DMS153 treated with DMSO at 0.1 percent for 48 hours (cell line): Measurements from ENCODE around the gene DCAF5.
A peak's percentile ranks its signal among the peaks of the same experiment; 100 is the strongest.
"Not testable (repeated sequence)": the region's sequence is repeated elsewhere in the genome, so short reads cannot be mapped to it uniquely, and the experiment has no call there.

ENCODE experiments used
- DNase-seq: peaks from one replicate; lab custom pipeline; 2025; ENCODE audit not compliant: unreplicated experiment; lab: John Stamatoyannopoulos, UW

The DCAF5 gene

DNA sequence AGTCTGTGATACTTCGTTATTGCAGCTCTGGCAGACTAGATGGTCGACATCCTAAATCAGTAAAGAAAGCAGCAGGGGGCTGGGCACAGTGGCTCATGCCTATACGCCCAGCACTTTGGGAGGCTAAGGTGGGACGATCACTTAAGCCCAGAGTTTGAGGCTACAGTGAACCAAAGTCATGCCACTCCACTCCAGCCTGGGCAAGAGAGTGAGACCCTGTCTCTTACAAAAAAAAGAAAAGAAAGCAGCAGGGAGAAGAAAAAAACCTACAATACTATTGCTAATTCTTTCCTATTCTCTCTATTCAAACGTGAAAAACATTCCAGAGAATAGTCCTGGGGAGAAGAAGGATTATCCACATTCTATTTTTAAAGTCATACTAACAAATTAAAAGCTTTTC, 79.5 kb downstream of the DCAF5 start:
- no peak for DNase-seq

DNA sequence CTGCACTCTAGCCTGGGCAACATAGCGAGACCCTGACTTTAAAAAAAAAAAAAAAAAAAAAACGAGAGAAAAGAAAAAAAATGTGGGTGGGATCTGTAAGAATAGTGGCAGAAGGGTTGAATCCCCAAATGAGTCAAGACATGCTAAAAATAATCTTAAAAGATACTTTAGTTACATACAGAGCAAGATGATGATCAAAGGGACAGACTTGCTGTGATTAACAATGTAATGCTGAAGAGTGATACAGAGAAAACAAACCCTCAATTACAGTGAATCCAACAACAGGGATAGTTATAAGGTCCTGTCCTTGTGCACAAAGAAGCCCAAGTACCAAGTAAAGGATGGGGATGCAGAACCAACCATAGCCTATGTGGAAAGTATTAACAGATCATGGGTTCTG, 80.3 kb downstream of the DCAF5 start:
- no peak for DNase-seq

DNA sequence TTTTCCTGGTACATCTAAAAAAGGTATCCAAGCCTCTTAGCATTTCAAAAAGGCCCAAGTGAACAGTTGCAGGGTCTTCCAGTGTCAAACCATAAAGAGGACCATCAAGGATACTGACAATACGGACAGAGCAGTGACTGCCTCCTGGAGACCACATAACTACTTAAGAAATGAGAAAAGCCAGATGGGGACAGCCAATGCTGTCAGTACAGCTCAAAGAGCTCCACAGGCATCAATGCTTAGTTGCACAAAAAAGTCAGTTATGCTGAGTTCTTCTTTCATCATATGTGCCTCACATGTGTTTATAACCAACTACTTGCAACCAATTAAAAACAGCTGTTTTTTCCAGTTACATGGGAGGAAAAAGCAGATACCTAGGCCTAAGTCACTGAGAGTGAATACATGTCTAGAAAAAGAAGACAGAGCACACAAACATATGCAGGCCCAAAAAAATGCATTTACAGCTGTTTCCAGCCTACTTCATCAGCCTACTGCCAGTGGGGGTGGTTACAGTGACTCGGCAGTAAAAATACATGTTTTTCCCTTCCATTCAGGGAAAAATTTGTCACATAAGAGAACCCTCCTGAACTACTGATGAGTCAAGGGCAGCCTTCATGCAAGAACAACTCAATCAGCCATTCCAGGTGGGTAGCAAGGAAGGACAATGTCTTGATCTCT, 84.0 kb downstream of the DCAF5 start:
- DNase-seq: no peak

DNA sequence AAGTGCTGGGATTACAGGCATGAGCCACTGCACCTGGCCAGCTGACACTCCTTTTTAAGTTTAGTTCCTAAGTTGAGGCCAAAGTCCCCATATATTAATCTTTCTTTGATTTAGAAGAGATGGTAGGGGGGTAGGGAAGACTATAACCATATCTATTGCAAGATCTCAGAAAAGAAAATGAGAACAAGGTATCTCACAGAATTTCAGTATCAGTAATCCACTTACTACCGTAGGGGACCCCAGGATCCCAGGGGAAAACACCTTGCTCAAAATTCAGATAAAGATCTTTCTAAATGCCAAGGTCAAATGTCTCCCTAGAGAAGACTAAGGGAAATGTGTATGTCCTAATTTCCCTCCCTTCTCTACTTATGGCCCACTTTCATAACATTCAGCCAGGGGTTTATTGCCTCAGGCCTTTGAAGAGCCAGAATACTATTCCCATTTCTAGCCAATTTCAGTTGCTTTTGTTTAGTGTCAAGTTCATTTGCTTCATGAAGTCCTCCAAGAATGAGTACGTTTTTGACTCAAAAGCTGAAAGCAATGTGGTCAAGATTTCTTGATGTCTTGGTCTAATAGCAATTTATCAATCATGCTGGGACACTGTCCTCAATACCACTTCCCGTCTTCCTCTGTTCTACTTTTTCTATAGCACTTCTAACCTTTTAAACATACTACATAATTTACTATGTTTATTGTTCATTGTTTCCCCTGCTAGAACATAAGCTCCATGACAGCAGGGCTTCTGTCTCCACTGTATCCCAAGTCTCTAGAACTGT, 86.3 kb downstream of the DCAF5 start:
- no peak for DNase-seq

DNA sequence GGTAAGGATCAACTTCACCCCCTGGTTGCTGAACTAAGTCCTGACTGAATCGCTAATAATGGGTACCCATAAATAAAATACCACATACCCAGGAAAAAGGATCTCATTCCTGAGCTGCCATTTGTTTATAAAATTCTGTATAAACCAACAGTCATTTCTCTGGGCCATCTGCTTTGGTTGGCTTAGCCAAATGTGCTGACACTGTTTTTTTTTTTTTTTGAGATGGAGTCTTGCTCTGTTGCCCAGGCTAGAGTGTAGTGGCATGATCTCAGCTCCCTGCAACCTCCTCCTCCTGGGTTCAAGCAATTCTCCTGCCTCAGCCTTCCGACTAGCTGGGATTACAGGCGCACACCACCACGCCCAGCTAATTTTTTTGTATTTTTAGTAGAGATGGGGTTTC, 87.0 kb downstream of the DCAF5 start:
- not testable (repeated sequence) for DNase-seq

DNA sequence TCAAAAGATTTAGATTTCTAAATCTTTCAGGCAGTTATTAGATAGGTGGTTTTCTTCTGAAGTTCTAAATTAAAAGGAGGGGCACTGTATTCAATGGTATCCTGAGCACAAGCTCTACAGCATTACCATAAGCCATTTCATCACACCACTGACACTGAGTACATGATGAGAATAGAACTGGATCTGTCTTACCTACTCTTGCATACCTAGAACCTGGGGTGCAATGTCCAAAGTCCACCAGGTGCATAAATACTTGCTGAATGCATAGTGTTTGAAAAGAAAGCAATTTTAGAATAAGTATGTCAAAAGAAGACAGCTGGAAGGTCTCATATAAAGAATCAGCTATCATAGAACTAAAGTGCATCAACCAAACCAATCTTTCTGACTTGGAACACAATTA, 88.3 kb downstream of the DCAF5 start:
- no peak for DNase-seq

DNA sequence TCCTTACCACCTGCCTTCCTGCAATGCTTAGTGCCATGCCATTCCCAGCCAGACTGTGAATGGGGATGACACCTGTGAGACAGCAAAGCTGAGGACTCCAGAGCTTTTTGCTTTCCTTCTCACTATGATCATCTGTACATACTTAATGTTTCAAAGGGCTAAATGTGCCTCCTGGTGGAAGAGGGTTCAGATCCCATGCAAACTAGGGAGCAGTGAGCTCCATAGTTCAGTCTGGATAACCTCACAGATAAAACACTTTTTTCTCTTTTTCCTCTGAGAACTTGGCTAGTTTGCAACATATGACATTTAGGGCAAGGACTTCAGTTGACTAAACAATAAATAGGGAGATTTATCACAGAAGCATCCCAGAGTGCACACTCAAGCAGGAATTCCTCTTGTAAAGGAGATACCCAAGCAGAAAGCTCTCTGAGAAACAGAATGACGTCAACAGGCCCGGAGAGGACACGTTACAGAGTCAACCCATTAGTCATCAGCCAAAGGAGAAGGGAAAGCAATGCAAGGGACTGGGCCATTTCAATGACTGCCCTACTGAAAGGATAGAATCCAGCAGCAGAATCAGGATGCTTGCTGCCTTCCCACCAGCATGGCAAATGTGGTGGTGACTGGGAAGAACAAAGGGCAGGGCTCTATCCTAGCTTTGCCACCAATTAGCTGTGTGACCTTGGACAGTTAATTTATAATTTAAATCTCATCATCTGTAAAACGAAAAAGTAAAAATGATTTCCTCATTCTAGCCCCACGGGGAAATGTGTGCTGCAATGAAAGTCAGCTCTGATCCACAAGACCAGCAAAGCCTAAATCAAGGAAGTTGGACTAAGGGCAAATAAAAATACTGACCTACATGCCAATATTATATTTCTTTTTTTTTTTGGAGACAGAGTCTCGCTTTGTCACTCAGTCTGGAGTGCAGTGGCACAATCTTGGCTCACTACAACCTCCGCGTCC, 93.0 kb downstream of the DCAF5 start:
- DNase-seq: no peak

DNA sequence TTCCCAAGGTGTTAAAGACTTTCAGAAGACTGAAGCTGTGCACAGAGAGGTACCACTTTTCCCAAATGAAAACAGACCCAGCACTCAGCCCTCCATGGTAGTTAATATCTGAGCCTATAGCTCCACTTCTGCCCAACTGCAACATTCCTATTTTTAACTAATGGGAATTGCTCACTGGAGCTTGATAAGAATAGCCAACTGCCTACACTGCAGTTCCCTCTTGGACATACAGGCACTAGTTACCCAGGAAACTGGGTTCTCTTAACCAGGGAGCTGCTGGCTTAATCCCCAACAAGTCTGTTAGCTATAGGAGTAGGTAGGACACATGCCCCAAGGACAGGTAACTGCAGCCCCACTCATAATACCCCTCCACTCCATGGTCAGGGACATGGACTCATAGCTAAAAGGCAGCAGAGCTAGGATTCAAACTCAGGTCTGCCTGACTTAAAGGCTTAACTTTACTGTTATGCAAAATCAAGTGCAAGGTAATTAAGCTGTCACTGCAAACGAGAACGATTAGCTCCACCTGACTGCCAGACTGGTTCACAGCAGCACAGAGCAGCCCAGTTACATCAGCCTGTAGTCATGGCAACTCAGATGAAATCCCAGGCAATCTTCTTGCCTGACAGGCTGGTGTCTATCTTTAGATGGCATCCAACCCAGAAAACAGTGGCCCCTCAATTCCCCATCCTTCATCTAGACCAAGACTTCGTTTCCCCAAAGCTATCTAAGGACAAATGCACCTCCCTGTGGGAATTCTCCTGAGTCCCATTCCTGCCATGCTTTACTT, 96.7 kb downstream of the DCAF5 start:
- DNase-seq: no peak

DNA sequence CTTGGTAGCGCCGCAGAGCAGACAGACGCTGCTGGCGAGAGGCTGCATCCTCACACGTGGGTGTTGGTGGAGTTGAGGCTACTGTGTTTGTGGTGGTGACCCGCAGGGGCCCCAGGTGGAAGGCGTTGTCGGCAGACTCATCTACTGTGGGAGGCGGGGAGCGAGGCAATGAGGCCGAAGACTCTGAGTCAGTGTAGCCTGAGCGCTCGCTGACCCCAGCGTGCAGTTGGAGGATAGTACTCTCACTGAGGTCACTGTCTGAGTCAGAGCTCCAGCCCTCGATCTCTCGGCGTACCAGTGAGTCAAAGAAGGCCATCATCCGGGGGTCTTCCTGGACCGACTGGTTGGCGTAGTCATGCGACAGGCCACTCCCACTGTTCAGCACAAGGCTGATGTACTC, 97.8 kb downstream of the DCAF5 start:
- no peak for DNase-seq

DNA sequence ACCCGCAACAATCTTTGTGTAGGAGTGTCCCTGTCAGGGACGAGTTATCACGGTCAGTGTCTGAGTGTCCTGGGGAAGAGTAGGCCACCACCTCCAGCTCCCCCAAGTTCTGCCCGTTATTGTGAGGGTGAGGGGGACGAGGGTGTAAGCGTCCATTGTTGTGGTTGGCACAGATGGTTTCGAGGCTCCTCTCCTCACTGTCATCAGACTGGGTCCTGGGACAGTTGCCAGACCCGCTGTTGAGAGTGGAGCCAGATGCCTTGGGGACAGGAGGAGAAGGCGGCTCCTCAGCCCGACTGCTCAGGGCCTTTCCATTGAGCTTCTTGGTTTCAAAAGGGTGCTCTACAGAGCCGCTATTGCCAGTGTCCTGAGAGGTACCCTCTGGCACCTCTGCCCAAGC, 98.9 kb downstream of the DCAF5 start:
- no peak for DNase-seq

DNA sequence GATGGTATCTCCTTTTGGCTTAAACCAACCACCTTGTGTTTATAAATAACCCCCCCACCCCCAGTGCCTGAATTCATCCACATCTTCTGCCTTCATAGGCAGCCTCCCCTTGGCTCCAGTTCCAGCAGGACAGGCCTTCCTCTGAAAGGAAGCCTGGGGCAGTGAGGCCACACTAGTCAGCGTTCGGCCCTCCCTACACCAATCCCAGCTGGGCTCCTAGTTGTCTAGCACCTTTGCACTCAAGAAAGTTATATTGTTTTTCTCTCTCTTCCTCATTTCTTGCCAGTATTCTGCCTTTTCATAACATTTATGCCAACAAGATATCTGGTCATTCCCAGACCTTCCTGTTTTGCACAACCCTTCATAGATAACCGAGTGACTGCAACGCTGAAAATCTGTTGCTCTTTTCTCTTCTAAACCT, 100.7 kb downstream of the DCAF5 start:
- no peak for DNase-seq

DNA sequence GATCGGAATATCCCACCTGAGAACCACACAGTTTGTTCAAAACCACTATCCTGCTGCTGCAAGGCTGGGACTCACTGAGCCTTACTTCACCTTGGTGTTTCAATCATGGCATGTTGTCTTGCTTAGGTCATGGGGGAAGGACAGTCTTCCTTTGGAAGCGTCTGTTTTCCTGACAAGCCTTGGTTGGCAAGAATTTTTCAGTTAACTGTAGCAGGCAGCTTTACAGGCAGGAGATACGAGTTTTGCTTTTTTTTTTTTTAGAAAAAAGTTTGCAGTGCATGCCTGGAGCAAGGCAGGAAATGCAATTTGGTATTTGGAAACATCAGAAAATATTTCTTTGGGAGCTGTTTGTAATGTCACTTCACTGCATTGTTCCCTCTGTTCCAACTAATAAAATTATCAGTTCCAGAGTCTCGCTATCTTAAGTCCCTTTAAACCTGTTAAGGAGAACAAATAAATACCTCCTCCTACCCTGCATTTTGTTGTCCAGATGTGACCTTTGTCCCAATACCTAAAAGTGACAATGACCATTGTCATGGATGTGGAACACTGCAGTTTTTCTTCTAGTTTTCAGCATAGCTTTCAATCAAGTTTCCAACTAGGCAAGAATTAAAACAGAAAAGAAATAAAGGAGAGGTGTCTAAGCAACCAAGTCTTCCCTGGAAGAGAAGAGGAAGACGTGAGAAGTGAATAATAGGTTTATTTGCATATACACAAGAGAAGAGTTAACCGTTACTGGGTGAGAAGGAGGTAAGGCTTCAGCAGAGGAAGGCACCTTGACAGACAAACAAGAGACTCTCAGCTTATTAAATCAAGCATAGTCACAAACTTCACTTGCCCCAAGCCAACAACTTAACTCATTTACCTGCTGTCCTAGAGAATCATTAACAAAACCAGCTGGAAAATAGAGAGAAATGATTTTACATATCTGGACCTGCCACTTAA, 102.4 kb downstream of the DCAF5 start:
- no peak for DNase-seq

DNA sequence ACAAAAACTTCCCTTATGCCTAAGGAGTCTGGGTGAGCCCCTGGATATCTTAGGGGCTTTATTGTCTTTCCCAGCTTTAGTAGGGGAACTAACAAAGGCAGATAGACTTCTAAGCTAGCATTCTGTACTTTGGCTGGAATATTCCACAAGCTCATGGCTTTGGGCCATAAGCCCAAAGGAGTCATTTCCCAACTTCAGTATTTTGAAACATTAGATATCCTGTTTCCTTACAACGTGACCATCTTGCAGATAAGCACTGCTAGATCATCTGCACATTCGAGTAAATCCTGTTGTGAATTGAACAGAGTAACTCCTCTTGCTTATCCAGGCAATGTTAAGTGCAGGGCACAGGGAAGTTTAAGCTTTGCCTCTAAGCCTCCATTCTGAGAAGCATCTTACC, 103.2 kb downstream of the DCAF5 start:
- no peak for DNase-seq

DNA sequence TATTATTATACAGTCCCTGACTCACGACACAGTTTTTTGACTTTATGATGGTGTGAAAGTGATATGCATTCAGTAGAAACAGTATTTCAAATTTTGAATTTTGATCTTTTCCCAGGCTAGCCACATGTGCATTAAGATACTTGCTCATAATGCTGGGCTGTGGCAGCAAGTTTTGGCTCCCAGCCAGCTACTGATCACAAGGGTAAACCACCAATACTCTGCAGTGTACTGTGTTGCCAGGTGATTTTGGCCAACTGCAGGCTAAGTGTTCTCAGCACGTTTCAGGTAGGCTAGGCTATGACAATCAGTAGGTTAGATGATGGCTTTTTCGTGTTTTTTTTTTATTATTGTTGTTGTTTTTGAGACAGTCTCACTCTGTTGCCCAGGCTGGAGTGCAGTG, 104.5 kb downstream of the DCAF5 start:
- DNase-seq: peak; percentile 11

DNA sequence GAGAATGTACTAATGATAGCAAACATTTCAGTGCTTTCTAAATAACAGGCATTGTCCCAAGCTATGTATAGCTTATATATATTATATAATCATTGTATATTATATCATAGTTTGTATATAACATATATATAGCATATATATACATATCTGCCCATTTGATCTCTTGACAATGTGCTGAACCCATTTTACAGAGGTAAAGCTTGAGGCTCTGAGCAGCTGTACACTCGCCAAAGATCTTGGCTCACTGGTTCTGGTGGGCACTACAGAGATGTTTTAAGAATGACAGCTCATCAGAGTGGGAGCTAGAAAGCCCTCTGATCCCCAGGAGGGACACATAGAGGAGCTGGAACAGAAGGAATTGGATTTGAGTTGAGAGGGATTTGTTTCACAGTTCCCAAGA, 105.7 kb downstream of the DCAF5 start:
- DNase-seq: no peak

DNA sequence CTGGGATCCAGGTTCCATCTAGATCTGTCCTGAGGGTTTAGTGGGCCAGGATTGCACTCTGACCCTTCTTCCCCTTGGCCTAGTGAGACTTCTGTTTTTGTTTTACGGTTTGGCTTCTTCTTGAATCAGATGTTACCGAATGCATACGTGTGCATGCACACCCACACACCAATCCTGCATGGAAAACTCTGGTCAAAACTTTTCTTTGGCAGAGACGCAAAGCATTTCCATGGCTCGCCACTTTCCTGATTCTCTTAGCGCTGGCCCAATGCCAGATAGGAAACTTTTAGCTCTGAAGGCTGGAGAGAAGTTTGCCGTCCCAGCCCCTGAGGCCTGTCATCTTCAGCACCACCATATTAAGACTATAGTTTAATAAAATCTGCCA, 106.5 kb downstream of the DCAF5 start:
- DNase-seq: no peak

DNA sequence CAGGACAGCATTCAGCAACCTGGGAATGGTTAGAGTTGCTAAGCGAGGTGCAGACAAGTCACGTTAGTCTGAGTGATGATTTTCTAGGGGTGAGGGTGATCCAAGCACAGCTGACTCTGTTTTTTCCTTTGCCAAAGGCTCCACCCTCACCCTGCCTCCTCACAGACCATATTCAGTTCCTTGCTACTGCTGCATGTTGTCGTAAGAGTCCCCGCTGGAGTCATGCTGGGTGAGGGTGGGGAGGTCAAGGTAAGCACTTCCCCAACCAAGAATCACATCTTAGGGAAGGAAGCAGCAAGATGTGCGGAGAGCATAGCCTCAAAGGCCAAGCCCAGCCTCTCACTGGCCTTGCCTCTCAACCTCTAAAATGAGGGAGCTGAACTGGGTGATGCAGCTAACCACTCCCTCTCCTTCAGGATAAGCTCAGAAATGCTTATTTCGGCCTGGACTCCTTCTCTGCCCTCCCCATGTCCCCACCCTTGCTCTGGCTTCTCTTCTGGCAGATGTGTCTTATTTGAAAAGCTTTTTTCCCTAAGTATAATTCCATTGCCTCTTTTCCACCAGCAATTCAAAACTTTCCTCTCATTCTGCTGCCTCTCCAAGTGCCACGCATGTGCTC, 107.0 kb downstream of the DCAF5 start:
- no peak for DNase-seq

DNA sequence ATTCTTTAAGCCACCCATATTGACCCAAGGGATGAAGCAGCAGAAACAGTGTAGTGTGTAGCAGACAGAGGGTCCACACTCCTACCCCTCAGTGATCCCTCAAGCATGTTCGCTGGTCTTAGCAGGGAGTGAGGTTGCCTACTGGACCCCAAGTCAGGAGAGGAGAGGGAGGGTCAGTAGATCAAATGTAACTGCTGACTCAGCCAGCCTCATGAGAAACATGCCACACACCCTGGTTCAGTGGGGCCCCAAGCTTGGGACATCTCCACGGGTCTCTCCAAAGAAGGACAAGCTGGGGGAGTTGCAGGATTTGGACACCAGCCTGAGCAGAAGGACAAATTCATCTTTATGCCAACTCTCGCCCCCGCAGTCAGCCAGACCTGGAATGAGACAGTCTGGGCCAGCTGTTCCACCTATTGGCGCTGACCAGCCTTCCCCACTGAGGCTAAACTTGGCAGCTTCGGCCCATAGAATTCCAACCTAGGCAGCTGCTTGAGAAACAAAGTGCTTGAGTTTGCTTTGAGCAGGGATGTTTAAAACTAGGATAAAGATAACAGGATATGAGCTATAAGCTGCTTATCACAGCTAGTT, 107.9 kb downstream of the DCAF5 start:
- DNase-seq: no peak

DNA sequence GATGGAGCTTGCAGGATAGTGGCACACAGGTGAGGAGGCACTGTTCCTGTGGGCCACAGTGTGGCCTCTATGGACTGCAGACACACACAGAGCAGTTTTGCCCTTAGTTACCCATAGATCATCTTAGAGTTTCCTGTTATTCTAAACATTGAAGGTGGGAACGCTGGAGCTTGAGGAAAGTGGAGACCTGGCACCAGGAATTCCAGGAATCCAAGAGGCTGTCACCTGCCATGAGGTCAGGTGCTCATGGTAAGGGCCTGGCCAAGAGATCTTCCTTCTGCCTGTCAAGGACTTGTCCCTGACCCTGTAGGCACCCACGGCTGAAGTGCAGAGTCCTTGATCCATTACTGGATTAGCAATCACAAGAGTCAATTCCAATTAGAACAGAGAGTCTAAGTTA, 108.6 kb downstream of the DCAF5 start:
- DNase-seq: no peak
